K562 (cell line): ENCODE results near the gene TMPRSS7. TPM values are rescaled to one million over a fixed set of nuclear protein-coding genes. Genes with fewer than 3 reads are reported as not detected.

Experiments
- ATAC-seq: fragments of 200-7000 bp; cut with Tn5 transposase; 3 replicates; pipeline ENCODE4 v1.9.1; 2020; ENCODE audit warnings: moderate library complexity
- BruUV-seq: library from RNA; stranded (reverse); fragments of 400-500 nt; replicated peaks from 2 replicates; lab custom pipeline; 2021; lab: Mats Ljungman, UMichigan
- CTCF ChIA-PET: fragments of 300-600 bp; formaldehyde crosslinking; extraction: SDS; loops from one replicate; lab custom pipeline; 2021; ENCODE audit warnings: low intra/inter-chr PET ratio; lab: Yijun Ruan, JAX
- POLR2A ChIA-PET: fragments of 300-600, 350-650 bp; sonication (Branson Sonifier 250); formaldehyde crosslinking; extraction: SDS; loops from one replicate; lab custom pipeline; 2021; ENCODE audit warnings: antibody characterized with exemption, inconsistent platforms; lab: Yijun Ruan, JAX
- DNase-seq, 4 experiments: peaks; one replicate each; pipeline versions ENCODE4 v3.0.0 to v3.0.0-alpha.2; 2011 to 2018; ENCODE audit warnings: low spot score in 3 of 4, mixed read lengths in 3 of 4; ENCODE audit errors: extremely low read depth in 1 of 4
- FAIRE-seq: peaks from 2 replicates; lab custom pipeline; 2011; peaks lifted over from hg19 to GRCh38; lab: Jason Lieb, UNC
- H2AFZ ChIP-seq: 2 replicates; pipeline ENCODE4 v1.6.0; 2011; ENCODE audit warnings: low read depth, low read length, control low read depth, inconsistent platforms
- H3K27ac ChIP-seq: fragments of 200-600 bp; 3 replicates; pipeline ENCODE4 v1.8.0; 2011; ENCODE audit warnings: low read depth, mild to moderate bottlenecking, control low read depth, inconsistent platforms, low read length, moderate library complexity, mixed read lengths; ENCODE audit errors: extremely low read depth
- H3K27me3 ChIP-seq, 2 experiments: fragments of 300-600 bp in 1 of 2; 2 replicates in 1 of 2; 3 replicates in 1 of 2; pipeline versions ENCODE4 v1.6.0 to v1.8.0; 2011; ENCODE audit warnings: inconsistent platforms in 2 of 2, low read length in 2 of 2, mild to moderate bottlenecking in 1 of 2, mixed read lengths in 1 of 2, moderate library complexity in 1 of 2; ENCODE audit not compliant: control insufficient read depth in 2 of 2, insufficient read depth in 2 of 2
- H3K36me3 ChIP-seq: fragments of 300-600 bp; 3 replicates; pipeline ENCODE4 v1.8.0; 2011; ENCODE audit warnings: mild to moderate bottlenecking, low read length, inconsistent platforms; ENCODE audit not compliant: control insufficient read depth, insufficient read depth
- H3K4me1 ChIP-seq, 2 experiments: fragments of 200-600 bp in 1 of 2; replicated peaks in 1 of 2; 2 replicates in 1 of 2; 3 replicates in 1 of 2; pipeline versions ENCODE4 v1.5.1 to v1.8.0; 2011; ENCODE audit warnings: inconsistent platforms in 2 of 2, low read length in 2 of 2, mild to moderate bottlenecking in 1 of 2, mixed read lengths in 1 of 2, moderate library complexity in 1 of 2; ENCODE audit not compliant: control insufficient read depth in 2 of 2, insufficient read depth in 2 of 2
- H3K4me2 ChIP-seq: 2 replicates; pipeline ENCODE4 v1.6.1; 2011; ENCODE audit warnings: low read length, control low read depth, inconsistent platforms, mixed read lengths; ENCODE audit not compliant: insufficient read depth
- H3K4me3 ChIP-seq: fragments of 200-600 bp; sonication (generic), shearing (Covaris generic); 2 replicates; pipeline ENCODE4 v1.5.1; 2016; ENCODE audit warnings: control low read depth, inconsistent platforms
- H3K79me2 ChIP-seq: fragments of 200-600 bp; 3 replicates; pipeline ENCODE4 v1.8.0; 2011; ENCODE audit warnings: low read length, inconsistent platforms; ENCODE audit not compliant: control insufficient read depth, insufficient read depth
- H3K9ac ChIP-seq, 2 experiments: 2 replicates each; pipeline versions ENCODE4 v1.6.0 to v1.6.1; 2011; ENCODE audit warnings: low read depth in 2 of 2, low read length in 2 of 2, control low read depth in 1 of 2, inconsistent platforms in 1 of 2, mild to moderate bottlenecking in 1 of 2, mixed read lengths in 1 of 2; ENCODE audit not compliant: insufficient read depth in 1 of 2
- H3K9me1 ChIP-seq: one replicate; pipeline ENCODE4 v1.6.0; 2011; ENCODE audit warnings: inconsistent platforms, mild to moderate bottlenecking, low read length, moderate library complexity; ENCODE audit not compliant: control insufficient read depth, insufficient read depth
- H3K9me3 ChIP-seq: replicated peaks from 2 replicates; pipeline ENCODE4 v1.5.1; 2011; ENCODE audit warnings: low read depth, low read length, inconsistent platforms; ENCODE audit not compliant: control insufficient read depth, insufficient read depth
- H4K20me1 ChIP-seq: replicated peaks from 2 replicates; pipeline ENCODE4 v1.6.1; 2011; ENCODE audit warnings: low read length, inconsistent platforms, mixed read lengths; ENCODE audit not compliant: control insufficient read depth, insufficient read depth
- KDM2B ChIP-seq: fragments of 250-450 bp; sonication (Bioruptor Pico); IDR thresholded peaks from 2 replicates; pipeline ENCODE4 v1.8.0; 2021; ENCODE audit warnings: mild to moderate bottlenecking, moderate library complexity
- NCOA1 ChIP-seq: fragments of 450-650 bp; IDR thresholded peaks from 2 replicates; pipeline ENCODE4 v1.6.1; 2016; ENCODE audit warnings: low read depth
- in situ Hi-C: fragments of 300-500 bp; cut with MboI; formaldehyde crosslinking; loops from 4 replicates; pipeline ENCODE4 v1.15.0; 2018; ENCODE audit warnings: inconsistent platforms, mixed read lengths
- intact Hi-C: fragments of 100-400 bp; cut with micrococcal nuclease; formaldehyde crosslinking; loops from 2 replicates; pipeline ENCODE4 v1.14.2; 2022
- polyA plus RNA-seq, 8 experiments: library from polyadenylated mRNA; depleted of rRNA in 4 of 8; stranded (reverse) in 5 of 8; unstranded in 3 of 8; fragments of >200 nt; fragmentation: Nextera tagmentation in 2 of 8; fragmentation: Illumina TruSeq in 1 of 8; extraction: Ambion mirVana in 2 of 8; extraction: Trizol in 1 of 8; gene quantifications; 2 replicates each; pipeline versions ENCODE4 v1.2.1 to v1.2.3, GENCODE V29; 2011 to 2014; ENCODE audit warnings: inconsistent platforms in 1 of 8, missing spikeins in 1 of 8
- total RNA-seq, 7 experiments: library from RNA; depleted of rRNA in 6 of 7; stranded (reverse); fragments of >200 nt in 6 of 7; fragmentation: Illumina TruSeq in 2 of 7; extraction: Trizol in 2 of 7; gene quantifications; 2 replicates each; pipeline versions ENCODE4 v1.2.1 to v1.2.3, GENCODE V29; 2011 to 2021; ENCODE audit warnings: low replicate concordance in 1 of 7
- TF ChIP-seq, protein P1 (sequence below): sonication (generic); formaldehyde crosslinking; IDR thresholded peaks from 2 replicates; pipeline ENCODE4 v1.8.0; 2023; ENCODE audit warnings: missing genetic modification reagents, mild to moderate bottlenecking, borderline replicate concordance

The TMPRSS7 gene
- total and polyA plus RNA-seq, 9 of the 15 experiments (the other 6 are each of a cell fraction or from before 2014, with no cell fraction given) = not detected

DNA sequence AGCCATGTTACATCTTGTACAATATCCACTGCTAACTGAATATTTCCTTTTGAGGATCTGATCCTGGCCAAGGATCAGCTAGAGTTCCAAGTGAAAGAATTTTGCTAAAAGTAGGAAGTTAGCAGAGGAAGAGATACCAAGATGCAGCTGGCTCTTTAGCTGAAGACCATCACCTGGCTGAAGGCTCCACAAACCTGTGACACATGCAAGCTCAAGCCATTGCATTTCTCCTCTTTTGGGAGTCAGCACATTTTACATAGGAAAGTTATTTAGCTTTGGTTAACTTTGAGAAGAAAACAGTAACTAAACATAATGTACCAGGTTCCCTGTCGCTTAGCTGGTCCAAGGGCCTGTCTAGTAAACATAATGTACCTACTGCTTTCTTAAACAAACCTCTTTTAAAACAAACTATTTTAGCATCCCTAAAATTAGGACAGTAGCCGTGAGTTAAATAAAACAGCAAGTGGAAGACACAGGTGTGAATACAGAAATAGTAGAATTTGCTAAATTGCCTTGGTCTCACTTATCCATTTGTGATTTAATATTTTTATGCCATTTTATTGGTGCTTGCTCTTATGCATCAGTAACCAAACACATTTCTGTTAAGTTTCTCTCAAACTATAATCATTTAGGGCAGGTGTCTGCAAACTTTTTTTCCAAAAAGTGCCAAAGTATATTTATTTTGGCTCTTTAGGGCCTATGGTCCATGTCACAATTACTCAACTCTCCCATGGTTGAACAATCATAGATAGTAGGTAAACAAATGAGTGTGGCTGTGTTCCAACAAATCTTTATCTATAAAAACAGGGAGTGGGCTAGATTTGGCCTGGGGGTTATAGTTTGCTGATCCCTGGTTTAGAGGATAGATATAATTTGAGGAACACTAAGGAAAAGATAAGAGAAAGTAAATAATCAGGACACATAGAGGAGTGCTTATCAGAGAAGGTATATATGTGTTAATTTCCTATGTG lies 87.3 kb downstream of the TMPRSS7 start (continued):
- TF ChIP-seq, protein P1, sequence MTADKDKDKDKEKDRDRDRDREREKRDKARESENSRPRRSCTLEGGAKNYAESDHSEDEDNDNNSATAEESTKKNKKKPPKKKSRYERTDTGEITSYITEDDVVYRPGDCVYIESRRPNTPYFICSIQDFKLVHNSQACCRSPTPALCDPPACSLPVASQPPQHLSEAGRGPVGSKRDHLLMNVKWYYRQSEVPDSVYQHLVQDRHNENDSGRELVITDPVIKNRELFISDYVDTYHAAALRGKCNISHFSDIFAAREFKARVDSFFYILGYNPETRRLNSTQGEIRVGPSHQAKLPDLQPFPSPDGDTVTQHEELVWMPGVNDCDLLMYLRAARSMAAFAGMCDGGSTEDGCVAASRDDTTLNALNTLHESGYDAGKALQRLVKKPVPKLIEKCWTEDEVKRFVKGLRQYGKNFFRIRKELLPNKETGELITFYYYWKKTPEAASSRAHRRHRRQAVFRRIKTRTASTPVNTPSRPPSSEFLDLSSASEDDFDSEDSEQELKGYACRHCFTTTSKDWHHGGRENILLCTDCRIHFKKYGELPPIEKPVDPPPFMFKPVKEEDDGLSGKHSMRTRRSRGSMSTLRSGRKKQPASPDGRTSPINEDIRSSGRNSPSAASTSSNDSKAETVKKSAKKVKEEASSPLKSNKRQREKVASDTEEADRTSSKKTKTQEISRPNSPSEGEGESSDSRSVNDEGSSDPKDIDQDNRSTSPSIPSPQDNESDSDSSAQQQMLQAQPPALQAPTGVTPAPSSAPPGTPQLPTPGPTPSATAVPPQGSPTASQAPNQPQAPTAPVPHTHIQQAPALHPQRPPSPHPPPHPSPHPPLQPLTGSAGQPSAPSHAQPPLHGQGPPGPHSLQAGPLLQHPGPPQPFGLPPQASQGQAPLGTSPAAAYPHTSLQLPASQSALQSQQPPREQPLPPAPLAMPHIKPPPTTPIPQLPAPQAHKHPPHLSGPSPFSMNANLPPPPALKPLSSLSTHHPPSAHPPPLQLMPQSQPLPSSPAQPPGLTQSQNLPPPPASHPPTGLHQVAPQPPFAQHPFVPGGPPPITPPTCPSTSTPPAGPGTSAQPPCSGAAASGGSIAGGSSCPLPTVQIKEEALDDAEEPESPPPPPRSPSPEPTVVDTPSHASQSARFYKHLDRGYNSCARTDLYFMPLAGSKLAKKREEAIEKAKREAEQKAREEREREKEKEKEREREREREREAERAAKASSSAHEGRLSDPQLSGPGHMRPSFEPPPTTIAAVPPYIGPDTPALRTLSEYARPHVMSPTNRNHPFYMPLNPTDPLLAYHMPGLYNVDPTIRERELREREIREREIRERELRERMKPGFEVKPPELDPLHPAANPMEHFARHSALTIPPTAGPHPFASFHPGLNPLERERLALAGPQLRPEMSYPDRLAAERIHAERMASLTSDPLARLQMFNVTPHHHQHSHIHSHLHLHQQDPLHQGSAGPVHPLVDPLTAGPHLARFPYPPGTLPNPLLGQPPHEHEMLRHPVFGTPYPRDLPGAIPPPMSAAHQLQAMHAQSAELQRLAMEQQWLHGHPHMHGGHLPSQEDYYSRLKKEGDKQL (CRISPR knock-in tag) = no peak
- no peak for TF ChIP-seq KDM2B (CRISPR knock-in tag)

GRCh38 chr3:112122870-112123269 lies 88.3 kb downstream of the TMPRSS7 start:
- intact Hi-C loops = no loop called here
- in situ Hi-C loops = loop anchor here (25.0 kb wide), 1 partner anchor 389 kb away; no protein-coding TSS in a partner anchor
- Histone ChIP-seq H3K27me3 (no peaks in the 10 kb centered on the region), H3K79me2 (no peaks in the 10 kb centered on the region), H3K4me2 (no peak overlapping the region), H3K9me3 (no peaks in the 10 kb centered on the region), H4K20me1 (no peaks in the 10 kb centered on the region), H3K4me3 (no peak overlapping the region), H2AFZ (no peak overlapping the region), H3K9me1 (no peaks in the 10 kb centered on the region), H3K9ac (no peak overlapping the region), H3K36me3 (no peaks in the 10 kb centered on the region), H3K4me1 (no peaks in the 10 kb centered on the region), H3K27ac (no peak overlapping the region)
- DNase-seq (no peak), FAIRE-seq (no peak), ATAC-seq (no peak)
- POLR2A ChIA-PET = interaction anchor here (0.6 kb wide), 1 partner anchor 477 kb away, joined by 4 read pairs; no protein-coding TSS in a partner anchor
- CTCF ChIA-PET = no interaction called here
- no TSS peak for BruUV-seq
- no peak for TF ChIP-seq NCOA1
